ENCODE results near the gene SYT2. TPM values are rescaled to one million over a fixed set of nuclear protein-coding genes. Genes with fewer than 3 reads are reported as not detected.
A peak's percentile ranks its signal among the peaks of the same experiment; 100 is the strongest.
"Not testable (repeated sequence)": the region's sequence is repeated elsewhere in the genome, so short reads cannot be mapped to it uniquely, and the experiment has no call there.

Gene SYT2
- total RNA-seq, 2 experiments from 2014 or later: not detected

DNA sequence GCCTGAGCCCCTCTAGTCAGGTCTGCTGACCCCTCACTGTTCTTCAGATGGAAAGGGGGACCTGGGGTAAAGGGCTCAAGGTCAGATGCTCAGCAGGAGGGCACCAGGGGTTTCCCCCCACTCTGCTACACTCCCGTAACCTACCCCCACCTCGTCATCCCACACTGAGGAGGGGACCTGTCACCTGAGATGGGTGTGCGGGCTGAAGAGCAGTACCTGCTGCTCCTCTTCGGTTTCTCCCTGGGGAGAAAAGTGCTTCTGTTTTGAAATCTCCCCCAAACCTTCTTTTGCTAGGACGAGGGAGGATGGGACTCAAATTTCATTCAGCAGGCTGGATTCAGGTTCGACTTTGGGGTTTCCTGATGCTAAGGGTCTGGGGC is 65.2 kb downstream of the SYT2 start:
- DNase-seq: no peak
- Mint-ChIP-seq H3K9me3 (no peaks in the 10 kb centered on the region), H3K4me1 (ENCODE audit: low read depth) (peaks cover 17% of the 10 kb centered on the region), H3K4me3 (no peak overlapping the region), H3K27me3 (peaks cover 45% of the 10 kb centered on the region), H3K36me3 (no peaks in the 10 kb centered on the region), H3K27ac (no peak overlapping the region)
- intact Hi-C loops (cut with micrococcal nuclease): no loop called here
- CTCF ChIA-PET: no interaction called here
- POLR2A ChIA-PET: no interaction called here

GRCh38 chr1:202644219-202645096 is 65.8 kb downstream of the SYT2 start:
- ChIA-PET CTCF (interaction anchor here (1.0 kb wide), 1 partner anchor 16 kb away, joined by 3 read pairs; no protein-coding TSS in a partner anchor), POLR2A (no interaction called here)
- H3K36me3 Mint-ChIP-seq: no peaks in the 10 kb centered on the region
- H3K4me3 Mint-ChIP-seq: no peak overlapping the region
- no peak for DNase-seq
- peaks cover 17% of the 10 kb centered on the region for H3K4me1 Mint-ChIP-seq (ENCODE audit: low read depth)
- H3K27ac Mint-ChIP-seq: no peak overlapping the region
- no peaks in the 10 kb centered on the region for H3K9me3 Mint-ChIP-seq
- H3K27me3 Mint-ChIP-seq: peaks cover 50% of the 10 kb centered on the region
- intact Hi-C loops (cut with micrococcal nuclease): no loop called here

DNA sequence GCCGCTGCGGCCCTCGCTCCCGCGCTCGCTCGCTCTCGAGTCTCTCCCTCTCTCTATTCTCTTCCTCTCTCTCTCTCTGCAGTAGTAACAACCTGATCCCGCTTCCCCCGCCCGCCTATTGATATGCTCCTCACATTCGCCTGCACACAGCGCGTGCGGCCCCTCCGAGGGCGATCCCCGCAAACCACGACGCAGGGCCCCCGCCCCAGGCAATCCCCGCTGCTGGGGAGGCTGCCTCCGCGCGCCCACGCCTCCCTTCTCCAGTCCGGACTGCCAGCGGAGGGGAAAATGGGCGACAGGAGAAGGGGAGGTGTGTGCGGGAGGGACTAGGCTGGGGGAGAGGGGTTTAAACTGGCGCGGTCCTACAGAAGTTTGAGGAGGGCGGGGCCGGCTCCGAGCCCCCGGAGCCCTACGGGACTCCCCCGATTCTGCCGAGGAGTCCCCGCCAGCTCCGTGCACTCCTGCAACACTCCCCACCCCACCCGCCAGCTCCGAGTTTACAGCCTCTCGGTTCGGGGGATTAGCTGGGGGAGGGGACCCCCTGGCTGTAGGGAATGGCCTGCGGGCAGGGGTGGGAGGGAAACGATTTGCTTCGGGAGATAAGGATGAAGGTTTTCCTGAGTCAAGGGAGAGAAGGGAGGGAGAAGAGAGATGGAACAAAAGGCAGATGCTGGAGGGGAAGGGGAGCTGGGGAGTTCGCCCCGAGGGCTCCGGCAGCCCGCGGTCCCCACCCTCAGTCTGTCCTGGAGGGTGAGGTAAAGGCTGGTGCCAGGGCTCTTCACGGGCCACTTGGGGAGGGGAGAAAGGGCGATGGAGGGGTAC is 66.6 kb downstream of the SYT2 start:
- ChIA-PET POLR2A (no interaction called here), CTCF (interaction anchor here (1.0 kb wide), 1 partner anchor 16 kb away, joined by 3 read pairs; no protein-coding TSS in a partner anchor)
- DNase-seq: peak; percentile 35
- Mint-ChIP-seq H3K4me1 (ENCODE audit: low read depth) (peaks cover 17% of the 10 kb centered on the region), H3K9me3 (no peaks in the 10 kb centered on the region), H3K27ac (no peak overlapping the region), H3K27me3 (peaks cover 59% of the 10 kb centered on the region), H3K36me3 (no peaks in the 10 kb centered on the region), H3K4me3 (peak overlapping the region; percentile 36)
- intact Hi-C loops (cut with micrococcal nuclease): no loop called here

DNA sequence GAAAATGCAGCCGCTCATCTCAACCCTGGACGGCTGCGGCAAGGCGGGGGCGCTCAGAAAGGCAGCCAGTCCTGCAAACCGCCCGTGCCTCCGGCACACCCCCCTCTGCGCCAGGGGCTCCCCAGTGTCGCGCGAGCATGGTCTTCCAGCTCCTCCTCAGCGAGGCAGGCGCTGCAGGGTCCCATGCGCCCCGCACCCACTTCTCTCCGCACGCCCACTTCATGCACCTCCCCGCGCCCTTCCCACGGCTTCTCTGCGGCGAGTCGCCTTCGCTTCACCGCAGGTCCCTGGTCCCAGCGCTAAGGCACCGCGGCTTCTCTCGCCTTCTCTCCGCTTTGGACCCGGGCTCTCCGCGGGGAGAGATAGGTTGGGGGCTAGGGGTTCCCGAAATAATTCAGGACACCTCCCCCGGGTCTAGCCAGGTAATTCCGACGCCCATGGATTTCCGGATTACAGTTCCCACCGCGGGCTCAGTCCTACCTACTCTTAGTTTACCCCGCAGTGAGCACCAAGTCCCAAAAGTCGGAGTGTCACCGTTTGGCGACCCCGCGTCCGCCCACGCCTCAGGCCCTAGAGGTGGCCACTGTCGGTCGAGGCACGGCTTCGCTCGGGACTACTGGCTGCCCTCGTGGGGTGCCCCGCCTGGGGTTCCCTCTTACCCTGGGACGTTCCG is 67.5 kb downstream of the SYT2 start:
- peak overlapping the region; percentile 25 for H3K4me3 Mint-ChIP-seq
- ChIA-PET CTCF (no interaction called here), POLR2A (no interaction called here)
- no peak for DNase-seq
- no peak overlapping the region for H3K27ac Mint-ChIP-seq
- peaks cover 17% of the 10 kb centered on the region for H3K4me1 Mint-ChIP-seq (ENCODE audit: low read depth)
- H3K9me3 Mint-ChIP-seq: no peaks in the 10 kb centered on the region
- H3K36me3 Mint-ChIP-seq: no peaks in the 10 kb centered on the region
- peaks cover 62% of the 10 kb centered on the region for H3K27me3 Mint-ChIP-seq
- intact Hi-C loops (cut with micrococcal nuclease): no loop called here

DNA sequence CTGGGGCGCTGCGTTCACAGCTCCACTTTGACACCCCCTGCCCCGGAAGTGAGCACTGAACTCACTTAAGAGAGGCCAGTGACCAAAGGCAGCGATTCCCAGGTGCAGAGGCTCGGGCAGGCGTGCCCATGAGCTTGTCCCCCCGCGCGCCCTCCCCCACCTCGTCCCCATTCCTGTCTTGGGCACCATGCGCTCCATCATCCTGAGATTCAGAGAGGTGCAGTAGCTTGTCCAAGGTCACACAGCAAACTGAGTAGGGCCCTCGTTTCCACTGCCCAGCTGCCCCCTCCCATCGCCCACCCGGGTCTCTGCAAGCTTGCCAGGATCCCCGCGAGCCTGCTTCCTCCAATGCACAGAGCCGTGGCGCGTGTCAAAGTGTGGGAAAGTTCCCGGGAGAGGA is 68.0 kb downstream of the SYT2 start:
- no peak overlapping the region for H3K4me3 Mint-ChIP-seq
- ChIA-PET CTCF (no interaction called here), POLR2A (no interaction called here)
- H3K27ac Mint-ChIP-seq: no peak overlapping the region
- peaks cover 62% of the 10 kb centered on the region for H3K27me3 Mint-ChIP-seq
- no peaks in the 10 kb centered on the region for H3K9me3 Mint-ChIP-seq
- intact Hi-C loops (cut with micrococcal nuclease): no loop called here
- peaks cover 17% of the 10 kb centered on the region for H3K4me1 Mint-ChIP-seq (ENCODE audit: low read depth)
- H3K36me3 Mint-ChIP-seq: no peaks in the 10 kb centered on the region
- DNase-seq: no peak

- no peaks in the 10 kb centered on the region for H3K9me3 Mint-ChIP-seq
- H3K27me3 Mint-ChIP-seq: peaks cover 54% of the 10 kb centered on the region
- H3K27ac Mint-ChIP-seq: no peak overlapping the region
- DNase-seq: no peak
- CTCF ChIA-PET: interaction anchor here (0.7 to 1.1 kb wide), 2 partner anchors 67 to 80 kb away, joined by 3 read pairs; no protein-coding TSS in a partner anchor
- peaks cover 16% of the 10 kb centered on the region for H3K4me1 Mint-ChIP-seq (ENCODE audit: low read depth)
- H3K36me3 Mint-ChIP-seq: no peaks in the 10 kb centered on the region
- POLR2A ChIA-PET: no interaction called here
- H3K4me3 Mint-ChIP-seq: no peak overlapping the region
- intact Hi-C loops (cut with micrococcal nuclease): no loop called here
These were observed 70.8 kb downstream of the SYT2 start for GRCh38 chr1:202639500-202639899.

DNA sequence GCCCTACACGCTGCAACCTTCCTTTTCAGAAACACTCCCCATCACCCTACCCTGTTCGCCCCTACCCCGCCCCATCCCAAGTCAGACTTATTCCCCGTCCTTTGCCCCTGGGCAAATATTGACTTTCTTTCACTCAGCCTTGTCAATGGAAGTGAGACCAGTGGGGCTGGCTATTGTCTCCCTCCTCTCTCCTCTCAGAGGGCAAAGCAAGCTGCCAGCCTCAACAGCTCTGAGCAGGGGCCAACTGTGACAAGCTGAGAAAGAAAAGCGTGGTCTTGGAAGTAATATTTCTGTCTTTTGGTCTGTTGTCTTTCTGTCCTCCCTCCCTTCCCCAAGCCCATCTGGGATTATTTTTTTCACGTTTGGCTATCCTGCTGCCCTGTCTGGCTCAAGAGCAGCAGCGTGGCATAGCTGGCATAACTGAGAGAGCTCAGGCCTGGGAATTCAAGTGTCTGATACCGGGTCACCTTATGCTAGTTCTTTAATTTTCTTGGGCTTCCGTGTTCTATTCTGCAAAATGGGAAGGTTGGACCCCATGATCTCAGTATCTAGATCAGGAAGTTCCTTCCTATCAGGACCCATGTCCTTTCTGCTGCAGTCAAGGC is 71.5 kb downstream of the SYT2 start:
- H3K4me1 Mint-ChIP-seq (ENCODE audit: low read depth); H3K27ac Mint-ChIP-seq; POLR2A ChIA-PET; DNase-seq; intact Hi-C loops (cut with micrococcal nuclease); H3K9me3 Mint-ChIP-seq; H3K36me3 Mint-ChIP-seq; H3K4me3 Mint-ChIP-seq: not testable (repeated sequence)
- CTCF ChIA-PET: interaction anchor here (0.7 to 1.1 kb wide), 2 partner anchors 67 to 81 kb away, joined by 3 read pairs; no protein-coding TSS in a partner anchor
- H3K27me3 Mint-ChIP-seq: peaks cover 47% of the 10 kb centered on the region

DNA sequence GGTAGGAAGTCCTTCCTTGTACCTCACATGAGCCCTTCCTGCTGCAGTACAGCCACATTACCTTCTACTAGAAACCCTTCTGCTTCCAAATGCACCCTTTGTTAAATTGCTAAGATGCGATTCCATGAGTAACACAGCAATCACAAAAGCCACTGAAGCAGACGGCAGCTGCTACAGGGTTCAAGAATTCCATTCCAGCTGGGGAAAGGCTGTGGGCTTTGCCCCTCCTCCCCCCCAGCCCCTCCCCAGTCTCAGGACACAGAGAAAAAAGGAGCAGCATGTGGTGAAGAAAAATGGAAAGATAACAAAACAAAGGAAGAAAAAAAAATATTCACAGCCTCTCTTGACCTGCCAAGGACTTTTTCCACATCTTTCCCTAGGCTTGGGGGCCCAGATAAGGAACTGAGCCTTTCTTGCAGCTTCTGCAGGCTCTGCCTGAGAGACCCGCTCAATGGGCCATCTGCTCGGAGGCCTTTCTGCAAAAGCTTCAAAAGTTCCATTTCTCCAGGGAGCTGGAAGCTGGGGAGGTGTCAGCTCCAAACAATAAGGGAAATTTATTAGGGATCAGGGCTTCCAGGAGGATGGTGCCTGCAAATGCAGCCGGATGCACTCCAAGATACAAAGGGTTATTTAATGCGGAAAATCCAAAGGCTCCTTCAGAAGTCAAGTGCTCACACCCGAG is 72.1 kb downstream of the SYT2 start:
- Mint-ChIP-seq H3K27ac (no peak overlapping the region), H3K27me3 (peaks cover 45% of the 10 kb centered on the region), H3K9me3 (no peaks in the 10 kb centered on the region), H3K36me3 (no peaks in the 10 kb centered on the region), H3K4me3 (no peak overlapping the region), H3K4me1 (ENCODE audit: low read depth) (peaks cover 5% of the 10 kb centered on the region)
- CTCF ChIA-PET: no interaction called here
- DNase-seq: no peak
- intact Hi-C loops (cut with micrococcal nuclease): no loop called here
- POLR2A ChIA-PET: no interaction called here

GRCh38 chr1:202637321-202638018 is 72.8 kb downstream of the SYT2 start:
- H3K27ac Mint-ChIP-seq; CTCF ChIA-PET; H3K4me1 Mint-ChIP-seq (ENCODE audit: low read depth): not testable (repeated sequence)

GRCh38 chr1:202636171-202636570 is 74.1 kb downstream of the SYT2 start:
- H3K4me3 Mint-ChIP-seq; POLR2A ChIA-PET; H3K4me1 Mint-ChIP-seq (ENCODE audit: low read depth); CTCF ChIA-PET; H3K9me3 Mint-ChIP-seq; DNase-seq; H3K27ac Mint-ChIP-seq; H3K36me3 Mint-ChIP-seq; intact Hi-C loops (cut with micrococcal nuclease): not testable (repeated sequence)
- H3K27me3 Mint-ChIP-seq: peaks cover 27% of the 10 kb centered on the region

More at GRCh38 chr1:202637321-202638018, 72.8 kb downstream of the SYT2 start:
- intact Hi-C loops (cut with micrococcal nuclease); H3K9me3 Mint-ChIP-seq; POLR2A ChIA-PET; DNase-seq; H3K36me3 Mint-ChIP-seq; H3K4me3 Mint-ChIP-seq: not testable (repeated sequence)
- H3K27me3 Mint-ChIP-seq: peaks cover 39% of the 10 kb centered on the region

DNA sequence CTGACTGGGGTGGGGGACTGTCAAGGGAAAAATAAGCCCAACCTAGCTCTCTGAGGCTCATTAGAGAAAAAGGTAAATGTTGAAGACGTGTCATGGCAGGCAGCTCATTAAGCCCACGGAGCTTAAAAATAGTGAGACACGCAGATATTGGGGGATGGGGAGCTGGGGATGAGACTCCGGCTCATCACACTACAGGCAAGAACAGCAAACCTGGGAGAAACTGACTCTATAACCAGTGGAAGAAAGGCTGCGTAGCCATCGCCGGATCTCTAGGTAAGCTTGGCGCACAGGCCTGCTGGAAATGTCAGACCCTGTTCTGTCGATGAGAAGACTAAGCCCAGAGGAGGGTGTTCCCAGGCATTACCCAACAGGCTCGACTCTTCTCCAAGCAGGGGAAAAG is 78.0 kb downstream of the SYT2 start:
- Mint-ChIP-seq H3K36me3 (no peaks in the 10 kb centered on the region), H3K27me3 (peaks cover 8% of the 10 kb centered on the region), H3K9me3 (no peaks in the 10 kb centered on the region), H3K27ac (no peak overlapping the region), H3K4me1 (ENCODE audit: low read depth) (peaks cover 31% of the 10 kb centered on the region), H3K4me3 (no peak overlapping the region)
- no peak for DNase-seq
- CTCF ChIA-PET: no interaction called here
- POLR2A ChIA-PET: no interaction called here
- intact Hi-C loops (cut with micrococcal nuclease): no loop called here

Data from activated CD4-positive, alpha-beta memory T cell treated with anti-CD3 and anti-CD28 coated beads for 36 hours (primary cell).